GM23248 (cell line): ENCODE data around the gene FBP1. TPM values are rescaled to one million over a fixed set of nuclear protein-coding genes. Genes with fewer than 3 reads are reported as not detected.
"Not testable (repeated sequence)": the region's sequence is repeated elsewhere in the genome, so short reads cannot be mapped to it uniquely, and the experiment has no call there.

Experiments
- DNase-seq: peaks from one replicate; pipeline ENCODE4 v3.0.0-alpha.2; 2015
- H2AFZ ChIP-seq: fragments of 200-600 bp; sonication (generic); 2 replicates; pipeline ENCODE4 v1.6.1; 2016; ENCODE audit warnings: antibody characterized with exemption
- H3F3A ChIP-seq: fragments of 200-600 bp; sonication (generic); 2 replicates; pipeline ENCODE4 v1.6.1; 2016; ENCODE audit warnings: mild to moderate bottlenecking, antibody characterized with exemption, mixed run types; ENCODE audit not compliant: insufficient read depth
- H3K27ac ChIP-seq: fragments of 200-600 bp; sonication (generic); 2 replicates; pipeline ENCODE4 v1.5.1; 2016; ENCODE audit warnings: mild to moderate bottlenecking
- H3K27me3 ChIP-seq: fragments of 200-600 bp; sonication (generic); replicated peaks from 2 replicates; pipeline ENCODE4 v1.6.1; 2016; ENCODE audit warnings: mild to moderate bottlenecking; ENCODE audit not compliant: insufficient read depth
- H3K36me3 ChIP-seq: fragments of 200-600 bp; sonication (generic); 2 replicates; pipeline ENCODE4 v1.6.1; 2016; ENCODE audit warnings: low read depth, mild to moderate bottlenecking
- H3K4me1 ChIP-seq: fragments of 200-600 bp; sonication (generic); 2 replicates; pipeline ENCODE4 v1.6.1; 2016; ENCODE audit warnings: mild to moderate bottlenecking; ENCODE audit not compliant: insufficient read depth
- H3K4me2 ChIP-seq: fragments of 200-600 bp; sonication (generic); one replicate; pipeline ENCODE4 v1.6.1; 2016; ENCODE audit warnings: mild to moderate bottlenecking; ENCODE audit not compliant: unreplicated experiment
- H3K4me3 ChIP-seq: fragments of 200-600 bp; sonication (generic); 2 replicates; pipeline ENCODE4 v1.5.1; 2016; ENCODE audit warnings: mild to moderate bottlenecking
- H3K79me2 ChIP-seq: fragments of 200-600 bp; sonication (generic); 2 replicates; pipeline ENCODE4 v1.6.1; 2016; ENCODE audit warnings: mild to moderate bottlenecking; ENCODE audit not compliant: insufficient read depth
- H3K9ac ChIP-seq: fragments of 200-600 bp; sonication (generic); 2 replicates; pipeline ENCODE4 v1.6.1; 2016; ENCODE audit warnings: mild to moderate bottlenecking
- H3K9me2 ChIP-seq: fragments of 200-600 bp; sonication (generic); 2 replicates; pipeline ENCODE4 v1.6.1; 2016; ENCODE audit warnings: mixed run types, mild to moderate bottlenecking, moderate library complexity; ENCODE audit not compliant: insufficient read depth
- H3K9me3 ChIP-seq: fragments of 200-600 bp; sonication (generic); one replicate; pipeline ENCODE4 v1.6.1; 2017; ENCODE audit warnings: low read depth
- H4K20me1 ChIP-seq: fragments of 200-600 bp; sonication (generic); 2 replicates; pipeline ENCODE4 v1.6.0; 2016; ENCODE audit not compliant: insufficient read depth
- EZH2 ChIP-seq: fragments of 200-600 bp; sonication (generic); IDR thresholded peaks from 2 replicates; pipeline ENCODE4 v1.6.1; 2018; ENCODE audit warnings: antibody characterized with exemption, mild to moderate bottlenecking; ENCODE audit not compliant: insufficient read depth, poor library complexity, severe bottlenecking
- EZH2phosphoT487 ChIP-seq: fragments of 200-600 bp; sonication (generic); IDR thresholded peaks from 2 replicates; pipeline ENCODE4 v1.6.1; 2018; ENCODE audit warnings: antibody characterized with exemption, moderate library complexity, mild to moderate bottlenecking, low read depth; ENCODE audit not compliant: insufficient read depth
- WGBS, 2 experiments: methylation state at CpG; one replicate each; pipeline ENCODE4 v1.1.6; 2015 to 2017; ENCODE audit warnings: low lambda C conversion rate in 2 of 2, low coverage in 1 of 2; ENCODE audit errors: missing lambda C conversion rate in 2 of 2; 5-methylcytosine and 5-hydroxymethylcytosine counted together
- in situ Hi-C: fragments of 300-500 bp; cut with MboI; formaldehyde crosslinking; loops from 2 replicates; pipeline ENCODE4 v1.15.0; 2020
- polyA plus RNA-seq: library from polyadenylated mRNA; unstranded; fragments of >200 nt; fragmentation: Nextera tagmentation; extraction: Ambion mirVana; gene quantifications from 2 replicates; pipeline ENCODE4 v1.2.1, GENCODE V29; 2016
- total RNA-seq: library from RNA; depleted of rRNA; stranded (reverse); fragments of >200 nt; shearing (Covaris generic); gene quantifications from 2 replicates; pipeline ENCODE4 v1.2.3, GENCODE V29; 2014

The FBP1 gene
- total and polyA plus RNA-seq, 2 experiments from 2014 or later, result not detected

DNA sequence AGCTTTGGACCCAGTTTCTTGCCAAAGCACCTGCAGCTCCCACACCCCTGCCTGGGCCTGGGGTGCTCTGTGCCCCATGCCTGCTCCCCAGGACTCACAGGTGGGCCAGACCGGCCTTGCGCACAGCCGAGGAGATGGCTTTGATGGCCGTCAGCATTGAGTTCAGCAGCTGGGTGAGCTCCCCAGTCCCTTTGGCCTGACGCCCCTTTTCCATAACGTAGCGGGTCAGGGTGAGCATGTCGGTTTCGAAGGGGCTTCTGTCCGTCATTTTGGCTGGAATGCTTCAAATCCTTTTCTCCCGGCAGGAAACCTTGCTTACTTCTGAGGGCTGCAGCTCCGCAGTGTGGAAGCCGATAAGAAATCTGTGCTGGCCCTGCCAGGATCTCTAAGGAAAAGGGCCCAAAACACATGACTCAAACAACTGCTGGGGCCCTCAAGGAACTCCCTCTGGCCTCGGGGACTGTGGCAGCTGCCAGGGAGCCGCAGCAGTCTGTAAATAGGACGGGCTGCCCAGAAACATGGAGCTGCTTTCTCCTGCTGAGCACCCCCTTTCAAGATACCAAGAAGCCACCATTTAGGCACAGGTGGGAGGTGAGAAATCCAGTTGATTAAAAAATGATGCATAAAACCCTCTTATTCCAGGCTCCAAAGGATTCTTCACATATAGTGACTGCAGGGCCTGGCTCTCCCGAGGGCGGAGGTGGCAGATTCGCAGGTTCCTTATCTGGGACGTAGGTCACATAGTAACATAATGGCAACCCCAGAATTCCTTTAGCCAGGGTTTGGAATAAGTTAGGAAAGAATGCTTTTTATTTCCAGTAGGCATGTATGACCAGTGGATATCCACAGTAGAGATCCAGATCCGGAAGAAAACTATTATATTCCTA is 45.6 kb downstream of the FBP1 start, which contains the start of gene FBP2:
Gene FBP2 (minus strand): TSS at position 366 of the 887 bp plus-strand sequence. CDS start 98 bp downstream, at position 268.
- Histone ChIP-seq H4K20me1 (no peaks in the 10 kb centered on the region), H3K9me3 (no peaks in the 10 kb centered on the region), H3K27ac (no peak within 1 kb of the TSS), H2AFZ (no peak within 1 kb of the TSS), H3K4me1 (no peaks in the 10 kb centered on the region), H3K79me2 (no peaks in the 10 kb centered on the region), H3K4me2 (no peak within 1 kb of the TSS), H3K9me2 (no peaks in the 10 kb centered on the region), H3K36me3 (no peaks in the 10 kb centered on the region), H3F3A (no peaks in the 10 kb centered on the region), H3K9ac (no peak within 1 kb of the TSS), H3K27me3 (peaks cover 8% of the 10 kb centered on the region), H3K4me3 (no peak within 1 kb of the TSS)
- in situ Hi-C loops, result no loop called here
- TF ChIP-seq EZH2, result no peak
- no peak for TF ChIP-seq EZH2phosphoT487
- DNase-seq, result peak; percentile 16
- WGBS, 2 experiments, result 37 to 40% methylated on average over 21 of the region's 21 CpGs

GRCh38 chr9:94592683-94593082 is 46.6 kb downstream of the FBP1 start:
- H3K27me3 ChIP-seq, H3K27ac ChIP-seq, H3K4me3 ChIP-seq, H3K9me3 ChIP-seq, in situ Hi-C loops, H3K4me2 ChIP-seq, H3F3A ChIP-seq, H3K36me3 ChIP-seq, DNase-seq, H3K4me1 ChIP-seq, H2AFZ ChIP-seq, H3K9me2 ChIP-seq, H4K20me1 ChIP-seq, H3K9ac ChIP-seq, H3K79me2 ChIP-seq: not testable (repeated sequence)
- WGBS, 2 experiments, result 40 to 50% methylated on average over 7 of the region's 7 CpGs

GRCh38 chr9:94591876-94592275 is 47.4 kb downstream of the FBP1 start:
- WGBS, 2 experiments, result 74 to 85% methylated on average over 8 of the region's 8 CpGs
- Histone ChIP-seq H3K9me2 (no peaks in the 10 kb centered on the region), H3K27me3 (peaks cover 8% of the 10 kb centered on the region), H4K20me1 (no peaks in the 10 kb centered on the region), H3K4me3 (no peak overlapping the region), H3K27ac (no peak overlapping the region), H3K4me1 (0 out of 2 replicates have a peak, but pooled peaks cover 4% of the 10 kb centered on the region), H3K4me2 (no peak overlapping the region), H2AFZ (no peak overlapping the region), H3K9me3 (no peaks in the 10 kb centered on the region), H3K79me2 (no peaks in the 10 kb centered on the region), H3K9ac (no peak overlapping the region), H3K36me3 (no peaks in the 10 kb centered on the region), H3F3A (no peaks in the 10 kb centered on the region)
- in situ Hi-C loops, result no loop called here
- DNase-seq, result no peak
- TF ChIP-seq EZH2phosphoT487 (no peak), EZH2 (no peak)

GRCh38 chr9:94591046-94591545 is 48.2 kb downstream of the FBP1 start:
- H3K9me2 ChIP-seq, H3K4me2 ChIP-seq, H4K20me1 ChIP-seq, H3K27me3 ChIP-seq, H3K9ac ChIP-seq, H3K4me3 ChIP-seq, H3K4me1 ChIP-seq, H3K36me3 ChIP-seq, in situ Hi-C loops, H3K79me2 ChIP-seq, H3F3A ChIP-seq, H2AFZ ChIP-seq, H3K27ac ChIP-seq, H3K9me3 ChIP-seq, DNase-seq: not testable (repeated sequence)
- WGBS, 2 experiments, result 71 to 76% methylated on average over 17 to 21 of the region's 38 CpGs
